ENCODE results near the gene CACNA1G. TPM values are rescaled to one million over a fixed set of nuclear protein-coding genes. Genes with fewer than 3 reads are reported as not detected.

The CACNA1G gene
- total RNA-seq, 1 donor from 2014 or later, result not detected

GRCh38 chr17:50647187-50647586, 86.7 kb downstream of the CACNA1G start:
- ATAC-seq (no peak), DNase-seq (no peak)
- H3K27me3 ChIP-seq, result no peaks in the 10 kb centered on the region
- no peak overlapping the region for H3K27ac ChIP-seq
- no peak overlapping the region for H3K4me3 ChIP-seq
- H3K36me3 ChIP-seq, result no peaks in the 10 kb centered on the region
- TF ChIP-seq CTCF (IDR thresholded peaks at IDR 0.05), result no peak
- intact Hi-C loops (cut with DNase I), result no loop called here
- no peaks in the 10 kb centered on the region for H3K4me1 ChIP-seq
- no peaks in the 10 kb centered on the region for H3K9me3 ChIP-seq

GRCh38 chr17:50649042-50649908, 88.8 kb downstream of the CACNA1G start:
- H3K27me3 ChIP-seq, result no peaks in the 10 kb centered on the region
- H3K4me3 ChIP-seq, result no peak overlapping the region
- DNase-seq, result no peak
- no peak overlapping the region for H3K27ac ChIP-seq
- no peaks in the 10 kb centered on the region for H3K36me3 ChIP-seq
- H3K4me1 ChIP-seq, result no peaks in the 10 kb centered on the region
- ATAC-seq, result no peak
- no peak for TF ChIP-seq CTCF (IDR thresholded peaks at IDR 0.05)
- intact Hi-C loops (cut with DNase I), result no loop called here
- H3K9me3 ChIP-seq, result no peaks in the 10 kb centered on the region

GRCh38 chr17:50651661-50652060, 91.1 kb downstream of the CACNA1G start:
- H3K9me3 ChIP-seq, result no peaks in the 10 kb centered on the region
- DNase-seq (no peak), ATAC-seq (no peak)
- H3K36me3 ChIP-seq, result no peaks in the 10 kb centered on the region
- intact Hi-C loops (cut with DNase I), result no loop called here
- H3K4me1 ChIP-seq, result no peaks in the 10 kb centered on the region
- H3K4me3 ChIP-seq, result no peak overlapping the region
- TF ChIP-seq CTCF (IDR thresholded peaks at IDR 0.05), result no peak
- no peak overlapping the region for H3K27ac ChIP-seq
- H3K27me3 ChIP-seq, result no peaks in the 10 kb centered on the region

GRCh38 chr17:50653738-50654137, 93.2 kb downstream of the CACNA1G start:
- no peak overlapping the region for H3K4me3 ChIP-seq
- no peaks in the 10 kb centered on the region for H3K4me1 ChIP-seq
- intact Hi-C loops (cut with DNase I), result no loop called here
- ATAC-seq, result peak; percentile 73
- no peaks in the 10 kb centered on the region for H3K9me3 ChIP-seq
- no peaks in the 10 kb centered on the region for H3K27me3 ChIP-seq
- DNase-seq, result no peak
- no peak overlapping the region for H3K27ac ChIP-seq
- TF ChIP-seq CTCF (IDR thresholded peaks at IDR 0.05), result no peak
- no peaks in the 10 kb centered on the region for H3K36me3 ChIP-seq

- Histone ChIP-seq H3K27me3 (no peaks in the 10 kb centered on the region), H3K4me3 (no peak overlapping the region), H3K27ac (no peak overlapping the region), H3K4me1 (peaks cover 23% of the 10 kb centered on the region), H3K36me3 (no peaks in the 10 kb centered on the region), H3K9me3 (no peaks in the 10 kb centered on the region)
- ATAC-seq (no peak), DNase-seq (no peak)
- intact Hi-C loops (cut with DNase I), result no loop called here
- TF ChIP-seq CTCF (IDR thresholded peaks at IDR 0.05), result no peak
Measured at GRCh38 chr17:50656509-50656908, 96.0 kb downstream of the CACNA1G start.

Measured in upper lobe of right lung (tissue), 1 donor.